Measurements from ENCODE around the gene LRBA. TPM values are rescaled to one million over a fixed set of nuclear protein-coding genes. Genes with fewer than 3 reads are reported as not detected.

Gene LRBA
- total and polyA plus RNA-seq, 2 donors (not counting 1 experiment from before 2014, with no cell fraction given): 16.4 to 36.7 TPM

GRCh38 chr4:150889306-150889705 is 125.8 kb downstream of the LRBA start:
- TF ChIP-seq CTCF (conservative IDR thresholded peaks at IDR 0.05 in 1 of 2, IDR thresholded peaks at IDR 0.05 in 1 of 2; ENCODE audit: low read depth in 1 of 2, low read length in 2 of 2) (no peak), EZH2 (IDR thresholded peaks at IDR 0.05; ENCODE audit: low read length, missing control alignments) (no peak)
- DNase-seq (ENCODE audit: low read depth in 2 of 2): no peak

DNA sequence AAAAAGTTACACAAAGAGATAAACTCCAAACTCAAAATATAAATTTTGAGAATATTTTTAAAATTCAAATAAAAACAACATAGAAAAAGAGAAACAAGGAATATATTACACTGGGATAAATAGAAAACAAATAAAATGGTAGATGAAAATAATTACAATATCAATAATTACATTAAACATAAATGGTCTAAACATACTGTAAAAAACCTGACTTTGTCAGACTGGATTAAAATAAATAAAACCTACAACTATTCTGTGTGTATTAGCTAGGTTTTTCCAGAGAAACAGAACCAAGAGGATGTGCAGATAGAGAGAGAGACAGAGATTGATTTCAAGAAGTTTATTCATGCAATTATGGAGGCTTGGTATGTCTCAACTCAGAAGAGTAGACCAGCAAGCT is 126.5 kb downstream of the LRBA start:
- no peaks in the 10 kb centered on the region for H3K4me1 ChIP-seq (ENCODE audit: control insufficient read depth, extremely low read depth, insufficient read depth, low read length)
- no peak for DNase-seq (ENCODE audit: low read depth in 2 of 2)
- no peak overlapping the region for H3K9ac ChIP-seq (ENCODE audit: insufficient read depth, low read length)
- no peak overlapping the region for H2AFZ ChIP-seq (ENCODE audit: low read length)
- H3K27me3 ChIP-seq (ENCODE audit: control insufficient read depth, insufficient read depth, low read length): no peaks in the 10 kb centered on the region
- H3K27ac ChIP-seq (ENCODE audit: insufficient read depth, low read length): no peak overlapping the region
- no peaks in the 10 kb centered on the region for H3K36me3 ChIP-seq (ENCODE audit: control insufficient read depth, insufficient read depth, low read length)
- no peaks in the 10 kb centered on the region for H4K20me1 ChIP-seq (ENCODE audit: control insufficient read depth, extremely low read depth, insufficient read depth, low read length)
- no peaks in the 10 kb centered on the region for H3K9me3 ChIP-seq (ENCODE audit: control insufficient read depth, insufficient read depth, low read depth, low read length)
- TF ChIP-seq CTCF (conservative IDR thresholded peaks at IDR 0.05 in 1 of 2, IDR thresholded peaks at IDR 0.05 in 1 of 2; ENCODE audit: low read depth in 1 of 2, low read length in 2 of 2) (no peak), EZH2 (IDR thresholded peaks at IDR 0.05; ENCODE audit: low read length, missing control alignments) (no peak)
- H3K4me3 ChIP-seq (replicated peaks in 1 of 4; ENCODE audit: control extremely low read depth in 1 of 4, insufficient read depth in 1 of 4, low read depth in 3 of 4, low read length in 4 of 4): no peak overlapping the region
- H3K4me2 ChIP-seq (ENCODE audit: extremely low read depth, insufficient read depth, low read length): no peak overlapping the region
- H3K79me2 ChIP-seq (ENCODE audit: control insufficient read depth, insufficient read depth, low read length): no peaks in the 10 kb centered on the region

More at GRCh38 chr4:150889306-150889705, 125.8 kb downstream of the LRBA start:
- H3K9me3 ChIP-seq (ENCODE audit: control insufficient read depth, insufficient read depth, low read depth, low read length): no peaks in the 10 kb centered on the region
- H3K27ac ChIP-seq (ENCODE audit: insufficient read depth, low read length): no peak overlapping the region
- H3K27me3 ChIP-seq (ENCODE audit: control insufficient read depth, insufficient read depth, low read length): no peaks in the 10 kb centered on the region
- no peak overlapping the region for H3K4me2 ChIP-seq (ENCODE audit: extremely low read depth, insufficient read depth, low read length)
- H3K4me3 ChIP-seq (replicated peaks in 1 of 4; ENCODE audit: control extremely low read depth in 1 of 4, insufficient read depth in 1 of 4, low read depth in 3 of 4, low read length in 4 of 4): no peak overlapping the region
- no peaks in the 10 kb centered on the region for H3K4me1 ChIP-seq (ENCODE audit: control insufficient read depth, extremely low read depth, insufficient read depth, low read length)
- no peaks in the 10 kb centered on the region for H3K36me3 ChIP-seq (ENCODE audit: control insufficient read depth, insufficient read depth, low read length)
- no peak overlapping the region for H3K9ac ChIP-seq (ENCODE audit: insufficient read depth, low read length)
- no peaks in the 10 kb centered on the region for H4K20me1 ChIP-seq (ENCODE audit: control insufficient read depth, extremely low read depth, insufficient read depth, low read length)
- no peak overlapping the region for H2AFZ ChIP-seq (ENCODE audit: low read length)
- H3K79me2 ChIP-seq (ENCODE audit: control insufficient read depth, insufficient read depth, low read length): no peaks in the 10 kb centered on the region

GRCh38 chr4:150888217-150888616 is 126.9 kb downstream of the LRBA start:
- Histone ChIP-seq H3K36me3 (ENCODE audit: control insufficient read depth, insufficient read depth, low read length) (no peaks in the 10 kb centered on the region), H3K4me2 (ENCODE audit: extremely low read depth, insufficient read depth, low read length) (no peak overlapping the region), H3K79me2 (ENCODE audit: control insufficient read depth, insufficient read depth, low read length) (no peaks in the 10 kb centered on the region), H3K27ac (ENCODE audit: insufficient read depth, low read length) (no peak overlapping the region), H3K9ac (ENCODE audit: insufficient read depth, low read length) (no peak overlapping the region), H3K27me3 (ENCODE audit: control insufficient read depth, insufficient read depth, low read length) (no peaks in the 10 kb centered on the region), H3K4me1 (ENCODE audit: control insufficient read depth, extremely low read depth, insufficient read depth, low read length) (no peaks in the 10 kb centered on the region), H3K4me3 (replicated peaks in 1 of 4; ENCODE audit: control extremely low read depth in 1 of 4, insufficient read depth in 1 of 4, low read depth in 3 of 4, low read length in 4 of 4) (no peak overlapping the region), H4K20me1 (ENCODE audit: control insufficient read depth, extremely low read depth, insufficient read depth, low read length) (no peaks in the 10 kb centered on the region), H3K9me3 (ENCODE audit: control insufficient read depth, insufficient read depth, low read depth, low read length) (no peaks in the 10 kb centered on the region), H2AFZ (ENCODE audit: low read length) (no peak overlapping the region)
- DNase-seq (ENCODE audit: low read depth in 2 of 2): no peak
- TF ChIP-seq EZH2 (IDR thresholded peaks at IDR 0.05; ENCODE audit: low read length, missing control alignments): no peak
- TF ChIP-seq CTCF (conservative IDR thresholded peaks at IDR 0.05 in 1 of 2, IDR thresholded peaks at IDR 0.05 in 1 of 2; ENCODE audit: low read depth in 1 of 2, low read length in 2 of 2): no peak

Measured in fibroblast of lung (primary cell).